ENCODE data around the gene PPP6R1. TPM values are rescaled to one million over a fixed set of nuclear protein-coding genes. Genes with fewer than 3 reads are reported as not detected.

Gene PPP6R1
- total and polyA plus RNA-seq, 8 donors: 19.5 to 112 (median 50.8) TPM

- Histone ChIP-seq H3K9me3 (no peaks in the 10 kb centered on the region), H3K36me3 (peaks cover 0 to 60% (median 23%) of the 10 kb centered on the region in 4 donors), H3K4me1 (no peaks in the 10 kb centered on the region), H3K27ac (no peak overlapping the region), H3K27me3 (peaks cover 0 to 50% (median 0%) of the 10 kb centered on the region in 3 donors), H3K4me3 (no peak overlapping the region)
- intact Hi-C loops (cut with DNase I; ENCODE audit: low total_unique reads): no loop called here
- WGBS, 5 donors: 73 to 86% (median 83%) methylated on average over 12 of the region's 12 CpGs
- TF ChIP-seq CTCF (IDR thresholded peaks at IDR 0.05): no peak
- no peak for TF ChIP-seq POLR2A (IDR thresholded peaks at IDR 0.05)
- TF ChIP-seq EP300 (IDR thresholded peaks at IDR 0.05): no peak
- DNase-seq: no peak
These were observed 65.3 kb downstream of the PPP6R1 start for GRCh38 chr19:55193481-55193880.

GRCh38 chr19:55189403-55189835 lies 69.4 kb downstream of the PPP6R1 start:
- no peaks in the 10 kb centered on the region for H3K9me3 ChIP-seq
- no peaks in the 10 kb centered on the region for H3K4me1 ChIP-seq
- peaks cover 0 to 31% (median 12%) of the 10 kb centered on the region in 4 donors for H3K36me3 ChIP-seq
- TF ChIP-seq CTCF (IDR thresholded peaks at IDR 0.05): no peak
- peak in 1 of 3 donors; percentile 18 for TF ChIP-seq POLR2AphosphoS5 (IDR thresholded peaks at IDR 0.05)
- intact Hi-C loops (cut with DNase I; ENCODE audit: low total_unique reads): no loop called here
- no peak overlapping the region for H3K4me3 ChIP-seq
- no peak for DNase-seq
- H3K27ac ChIP-seq: peak overlapping the region in 1 of 5 donors; percentile 43
- 66 to 74% (median 69%) methylated on average over 15 of the region's 15 CpGs for WGBS, 5 donors
- peaks cover 0 to 63% (median 0%) of the 10 kb centered on the region in 3 donors for H3K27me3 ChIP-seq

GRCh38 chr19:55188625-55189024 lies 70.2 kb downstream of the PPP6R1 start:
- peaks cover 0 to 25% (median 10%) of the 10 kb centered on the region in 4 donors for H3K36me3 ChIP-seq
- H3K4me3 ChIP-seq: no peak overlapping the region
- H3K4me1 ChIP-seq: no peaks in the 10 kb centered on the region
- TF ChIP-seq POLR2AphosphoS5 (IDR thresholded peaks at IDR 0.05) (no peak), POLR2A (IDR thresholded peaks at IDR 0.05) (no peak), CTCF (IDR thresholded peaks at IDR 0.05) (no peak), EP300 (IDR thresholded peaks at IDR 0.05) (no peak)
- peaks cover 0 to 61% (median 0%) of the 10 kb centered on the region in 3 donors for H3K27me3 ChIP-seq
- peak overlapping the region in 1 of 5 donors; percentile 43 for H3K27ac ChIP-seq
- WGBS, 5 donors: 50 to 68% (median 55%) methylated on average over 8 of the region's 8 CpGs
- H3K9me3 ChIP-seq: no peaks in the 10 kb centered on the region
- DNase-seq: no peak
- intact Hi-C loops (cut with DNase I; ENCODE audit: low total_unique reads): no loop called here

GRCh38 chr19:55186080-55186479 lies 72.7 kb downstream of the PPP6R1 start:
- DNase-seq: no peak
- Histone ChIP-seq H3K27me3 (peaks cover 4 to 63% (median 7%) of the 10 kb centered on the region in 3 donors), H3K4me3 (no peak overlapping the region), H3K27ac (no peak overlapping the region), H3K9me3 (no peaks in the 10 kb centered on the region), H3K36me3 (peaks cover 0 to 19% (median 8%) of the 10 kb centered on the region in 4 donors), H3K4me1 (no peaks in the 10 kb centered on the region)
- intact Hi-C loops (cut with DNase I; ENCODE audit: low total_unique reads): no loop called here
- TF ChIP-seq POLR2A (IDR thresholded peaks at IDR 0.05) (no peak), POLR2AphosphoS5 (IDR thresholded peaks at IDR 0.05) (no peak)
- 66 to 82% (median 73%) methylated on average over 10 to 12 of the region's 12 CpGs for WGBS, 5 donors

- TF ChIP-seq POLR2AphosphoS5 (IDR thresholded peaks at IDR 0.05): no peak
- no peak for TF ChIP-seq CTCF (IDR thresholded peaks at IDR 0.05)
- no peak for TF ChIP-seq EP300 (IDR thresholded peaks at IDR 0.05)
- no peak for TF ChIP-seq POLR2A (IDR thresholded peaks at IDR 0.05)
- DNase-seq: no peak
- 69 to 86% (median 80%) methylated on average over 13 to 20 of the region's 20 CpGs for WGBS, 5 donors
These were observed 77.1 kb downstream of the PPP6R1 start for GRCh38 chr19:55181740-55182139.

More at GRCh38 chr19:55181740-55182139, 77.1 kb downstream of the PPP6R1 start:
- intact Hi-C loops (cut with DNase I; ENCODE audit: low total_unique reads): no loop called here
- H3K4me3 ChIP-seq: no peak overlapping the region
- H3K4me1 ChIP-seq: peaks cover 9 to 19% (median 18%) of the 10 kb centered on the region in 4 donors
- H3K36me3 ChIP-seq: peaks cover 0 to 19% (median 8%) of the 10 kb centered on the region in 4 donors
- no peaks in the 10 kb centered on the region for H3K9me3 ChIP-seq
- no peak overlapping the region for H3K27ac ChIP-seq
- peaks cover 18 to 99% (median 50%) of the 10 kb centered on the region in 3 donors for H3K27me3 ChIP-seq

Data from stomach (tissue), 9 donors.